CD4-positive, alpha-beta T cell (primary cell): ENCODE results near the gene SATB2. TPM values are rescaled to one million over a fixed set of nuclear protein-coding genes. Genes with fewer than 3 reads are reported as not detected.

Source experiments
- ATAC-seq: fragments of 200-7000 bp; cut with Tn5 transposase; one replicate; pipeline ENCODE4 v1.10.0; 2022; ENCODE audit warnings: mild to moderate bottlenecking; ENCODE audit not compliant: poor library complexity
- CTCF ChIA-PET: fragments of 350-600 bp; sonication (Branson Sonifier 250); formaldehyde crosslinking; loops from one replicate; lab custom pipeline; 2021; ENCODE audit warnings: antibody characterized with exemption, inconsistent platforms; lab: Charles Lee
- POLR2A ChIA-PET: fragments of 350-600 bp; sonication (Branson Sonifier 250); formaldehyde crosslinking; loops from one replicate; lab custom pipeline; 2021; ENCODE audit warnings: antibody characterized with exemption, inconsistent platforms; lab: Charles Lee
- DNase-seq, 14 experiments: peaks; one replicate each; pipeline ENCODE4 v3.0.0-alpha.2; 2013 to 2020; ENCODE audit warnings: mixed read lengths in 2 of 14
- H3K27ac ChIP-seq, 2 donors: one replicate each; pipeline versions ENCODE4 v1.5.1 to v1.7.0; 2013; ENCODE audit warnings: low read length in 2 of 2, low read depth in 1 of 2, mild to moderate bottlenecking in 1 of 2
- H3K27me3 ChIP-seq, 2 experiments: 1 replicate in 1 of 2; 2 replicates in 1 of 2; pipeline versions ENCODE4 v1.6.1 to v1.7.0; 2013; ENCODE audit warnings: low read length in 2 of 2, control low read depth in 1 of 2, mild to moderate bottlenecking in 1 of 2, moderate library complexity in 1 of 2; ENCODE audit not compliant: insufficient read depth in 2 of 2, control insufficient read depth in 1 of 2
- H3K36me3 ChIP-seq: one replicate; pipeline ENCODE4 v1.6.1; 2013; ENCODE audit warnings: low read length, control low read depth; ENCODE audit not compliant: insufficient read depth
- H3K4me1 ChIP-seq: one replicate; pipeline ENCODE4 v1.6.1; 2013; ENCODE audit warnings: low read length, control low read depth; ENCODE audit not compliant: insufficient read depth
- H3K4me3 ChIP-seq: one replicate; pipeline ENCODE4 v1.5.1; 2013; ENCODE audit warnings: mild to moderate bottlenecking, low read length, moderate library complexity
- H3K9me3 ChIP-seq, 2 experiments: 1 replicate in 1 of 2; 2 replicates in 1 of 2; pipeline versions ENCODE4 v1.6.1 to v1.7.0; 2013; ENCODE audit warnings: low read length in 2 of 2, mild to moderate bottlenecking in 2 of 2, control low read depth in 1 of 2, moderate library complexity in 1 of 2; ENCODE audit not compliant: control insufficient read depth in 1 of 2, insufficient read depth in 1 of 2
- H3K27ac Mint-ChIP-seq: one replicate; pipeline ENCODE4 v1.8.0; 2020; ENCODE audit warnings: mixed read lengths
- H3K27me3 Mint-ChIP-seq: one replicate; pipeline ENCODE4 v1.8.0; 2021; ENCODE audit warnings: mixed read lengths
- H3K36me3 Mint-ChIP-seq: one replicate; pipeline ENCODE4 v1.8.0; 2021; ENCODE audit warnings: low read depth, mixed read lengths
- H3K4me1 Mint-ChIP-seq: one replicate; pipeline ENCODE4 v1.8.0; 2021; ENCODE audit warnings: low read depth, mixed read lengths
- H3K4me3 Mint-ChIP-seq: one replicate; pipeline ENCODE4 v1.8.0; 2020; ENCODE audit warnings: mild to moderate bottlenecking, mixed read lengths
- H3K9me3 Mint-ChIP-seq: one replicate; pipeline ENCODE4 v1.8.0; 2020; ENCODE audit warnings: mixed read lengths
- CTCF ChIP-seq: fragments of 200-600 bp; IDR thresholded peaks from one replicate; pipeline ENCODE4 v1.8.0; 2022; ENCODE audit warnings: antibody characterized with exemption, mild to moderate bottlenecking
- intact Hi-C, 2 experiments: fragments of 100-400 bp; cut with DNase I in 1 of 2; cut with micrococcal nuclease in 1 of 2; formaldehyde crosslinking; loops; one replicate each; pipeline versions ENCODE4 v1.15.1 to v1.9.0; 2023 to 2025; cut with DNase I, micrococcal nuclease
- total RNA-seq, 174 experiments: library from RNA in 2 of 174; stranded (reverse) in 2 of 174; gene quantifications; one replicate each; pipeline ENCODE4 v1.2.3 and lab custom pipeline; 2021 to 2026

The SATB2 gene
- total RNA-seq, 2 experiments from 2014 or later, result not detected

- H3K9me3 Mint-ChIP-seq, result no peaks in the 10 kb centered on the region
- Histone ChIP-seq H3K4me3 (no peak overlapping the region), H3K27me3 (no peaks in the 10 kb centered on the region), H3K36me3 (no peaks in the 10 kb centered on the region), H3K9me3 (no peaks in the 10 kb centered on the region), H3K27ac (no peak overlapping the region), H3K4me1 (no peaks in the 10 kb centered on the region)
- H3K27me3 Mint-ChIP-seq, result no peaks in the 10 kb centered on the region
- intact Hi-C loops, result no loop called here
- H3K36me3 Mint-ChIP-seq, result no peaks in the 10 kb centered on the region
- CTCF ChIA-PET, result no interaction called here
- ATAC-seq (no peak), DNase-seq (no peak)
- POLR2A ChIA-PET, result no interaction called here
- TF ChIP-seq CTCF, result no peak
- H3K4me1 Mint-ChIP-seq, result no peaks in the 10 kb centered on the region
- H3K4me3 Mint-ChIP-seq, result no peak overlapping the region
- no peak overlapping the region for H3K27ac Mint-ChIP-seq
Measured at GRCh38 chr2:199329466-199329865, 128.3 kb downstream of the SATB2 start.

DNA sequence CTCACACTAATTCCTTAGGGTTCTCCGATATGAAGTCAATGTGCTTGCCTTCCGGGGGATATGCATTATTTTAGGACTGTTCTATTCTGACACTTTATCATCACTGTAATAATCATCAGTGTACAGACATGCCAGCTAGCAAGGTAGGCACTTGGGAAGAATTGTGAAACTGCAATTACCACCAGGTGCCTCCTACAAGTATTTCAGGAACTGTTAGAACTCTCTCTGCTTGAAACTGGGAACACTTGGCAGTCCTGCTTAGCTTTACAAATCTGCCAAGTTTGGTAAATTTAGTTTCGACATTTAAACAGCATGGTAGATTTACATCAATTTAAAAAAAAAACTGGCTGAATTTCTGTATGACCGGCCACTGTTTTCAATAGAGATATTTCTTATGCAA lies 128.7 kb downstream of the SATB2 start:
- H3K27ac Mint-ChIP-seq, result no peak overlapping the region
- ATAC-seq, result no peak
- no peak for DNase-seq
- no peaks in the 10 kb centered on the region for H3K27me3 Mint-ChIP-seq
- no peak for TF ChIP-seq CTCF
- POLR2A ChIA-PET, result no interaction called here
- no peaks in the 10 kb centered on the region for H3K9me3 Mint-ChIP-seq
- no peak overlapping the region for H3K27ac ChIP-seq
- no peaks in the 10 kb centered on the region for H3K4me1 Mint-ChIP-seq
- no peaks in the 10 kb centered on the region for H3K4me1 ChIP-seq
- H3K4me3 Mint-ChIP-seq, result no peak overlapping the region
- CTCF ChIA-PET, result no interaction called here
- H3K36me3 ChIP-seq, result no peaks in the 10 kb centered on the region
- H3K36me3 Mint-ChIP-seq, result no peaks in the 10 kb centered on the region
- intact Hi-C loops, result no loop called here
- no peaks in the 10 kb centered on the region for H3K27me3 ChIP-seq
- no peak overlapping the region for H3K4me3 ChIP-seq
- no peaks in the 10 kb centered on the region for H3K9me3 ChIP-seq

DNA sequence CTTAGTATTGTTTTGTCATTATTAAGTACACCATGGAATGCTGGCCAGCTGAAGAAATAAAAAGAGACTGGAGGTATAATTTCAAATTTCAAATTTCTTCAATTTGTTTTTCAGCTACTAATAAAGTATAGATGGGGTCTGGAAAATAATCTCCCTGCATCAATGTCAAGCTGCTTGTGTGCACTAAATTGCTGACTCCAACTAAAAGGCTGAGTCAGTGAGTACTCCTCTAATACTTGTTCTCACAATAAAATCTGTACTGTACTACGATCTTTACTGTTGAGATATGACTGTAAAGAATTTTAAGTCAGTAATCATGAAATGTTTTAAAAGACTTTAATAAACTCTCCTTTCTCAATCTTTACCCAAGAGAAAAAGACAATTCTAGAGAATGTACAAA lies 131.9 kb downstream of the SATB2 start:
- H3K27ac ChIP-seq, result no peak overlapping the region
- H3K27me3 ChIP-seq, result no peaks in the 10 kb centered on the region
- no peaks in the 10 kb centered on the region for H3K9me3 ChIP-seq
- no peaks in the 10 kb centered on the region for H3K4me1 Mint-ChIP-seq
- TF ChIP-seq CTCF, result no peak
- no peak overlapping the region for H3K4me3 ChIP-seq
- H3K4me1 ChIP-seq, result no peaks in the 10 kb centered on the region
- H3K9me3 Mint-ChIP-seq, result no peaks in the 10 kb centered on the region
- CTCF ChIA-PET, result no interaction called here
- H3K36me3 Mint-ChIP-seq, result no peaks in the 10 kb centered on the region
- no peak for DNase-seq
- no peak overlapping the region for H3K4me3 Mint-ChIP-seq
- no peak overlapping the region for H3K27ac Mint-ChIP-seq
- ATAC-seq, result no peak
- intact Hi-C loops, result no loop called here
- POLR2A ChIA-PET, result no interaction called here
- H3K27me3 Mint-ChIP-seq, result no peaks in the 10 kb centered on the region
- H3K36me3 ChIP-seq, result no peaks in the 10 kb centered on the region
